GM19463 (cell line): ENCODE results near the gene PCNX3.

Experiments used
- ATAC-seq: cut with Tn5 transposase; IDR thresholded peaks from one replicate; pipeline ENCODE4 v1.9.1; 2021; ENCODE audit warnings: mild to moderate bottlenecking, moderate library complexity; ENCODE audit not compliant: unreplicated experiment

The PCNX3 gene

GRCh38 chr11:65615229-65615949, at the start of gene PCNX3:
PCNX3 (plus strand) TSS chr11:65615776; CDS start chr11:65616312, 536 bp downstream.
- ATAC-seq: peak; percentile 79

GRCh38 chr11:65569164-65569972, 46.2 kb upstream of the PCNX3 start:
- no peak for ATAC-seq

- peak; percentile 63 for ATAC-seq
These were observed 45.3 kb upstream of the PCNX3 start, which contains the start of gene ZNRD2 for GRCh38 chr11:65569973-65570918. ZNRD2 (plus strand) TSS chr11:65570477; CDS start chr11:65570492, 15 bp downstream.

GRCh38 chr11:65571420-65571819, 44.2 kb upstream of the PCNX3 start:
- no peak for ATAC-seq

- ATAC-seq: no peak
These were observed 43.6 kb upstream of the PCNX3 start for GRCh38 chr11:65571940-65572339.

- ATAC-seq: no peak
These were observed 43.1 kb upstream of the PCNX3 start, which contains the start of gene FAM89B for GRCh38 chr11:65572356-65573051. FAM89B (plus strand) TSS chr11:65572538; CDS start chr11:65572670, 132 bp downstream.

- ATAC-seq: no peak
These were observed 42.0 kb upstream of the PCNX3 start for GRCh38 chr11:65573391-65574079.

GRCh38 chr11:65574109-65574810, 41.3 kb upstream of the PCNX3 start:
- ATAC-seq: peak; percentile 35

- ATAC-seq: no peak
These were observed 40.6 kb upstream of the PCNX3 start for GRCh38 chr11:65574811-65575567.

- ATAC-seq: peak; percentile 36
These were observed 39.9 kb upstream of the PCNX3 start, which contains the start of gene EHBP1L1 for GRCh38 chr11:65575568-65576231. EHBP1L1 (plus strand) TSS chr11:65576053; CDS start chr11:65576303, 250 bp downstream.

- no peak for ATAC-seq
These were observed 39.2 kb upstream of the PCNX3 start for GRCh38 chr11:65576232-65576866.

- ATAC-seq: no peak
These were observed 38.5 kb upstream of the PCNX3 start for GRCh38 chr11:65576867-65577755.

GRCh38 chr11:65577756-65578109, 37.8 kb upstream of the PCNX3 start:
- no peak for ATAC-seq

GRCh38 chr11:65578134-65578533, 37.4 kb upstream of the PCNX3 start:
- no peak for ATAC-seq

- ATAC-seq: no peak
These were observed 36.9 kb upstream of the PCNX3 start for GRCh38 chr11:65578667-65579066.

- ATAC-seq: no peak
These were observed 36.3 kb upstream of the PCNX3 start for GRCh38 chr11:65579291-65579690.
